VCaP (cell line): ENCODE measurements around the gene CTSV.
"Not testable (repeated sequence)": the region's sequence is repeated elsewhere in the genome, so short reads cannot be mapped to it uniquely, and the experiment has no call there.

ENCODE experiments used
- H3K27ac ChIP-seq: fragments of 450-650 bp; 2 replicates; pipeline ENCODE4 v1.5.1; 2017

CTSV gene

DNA sequence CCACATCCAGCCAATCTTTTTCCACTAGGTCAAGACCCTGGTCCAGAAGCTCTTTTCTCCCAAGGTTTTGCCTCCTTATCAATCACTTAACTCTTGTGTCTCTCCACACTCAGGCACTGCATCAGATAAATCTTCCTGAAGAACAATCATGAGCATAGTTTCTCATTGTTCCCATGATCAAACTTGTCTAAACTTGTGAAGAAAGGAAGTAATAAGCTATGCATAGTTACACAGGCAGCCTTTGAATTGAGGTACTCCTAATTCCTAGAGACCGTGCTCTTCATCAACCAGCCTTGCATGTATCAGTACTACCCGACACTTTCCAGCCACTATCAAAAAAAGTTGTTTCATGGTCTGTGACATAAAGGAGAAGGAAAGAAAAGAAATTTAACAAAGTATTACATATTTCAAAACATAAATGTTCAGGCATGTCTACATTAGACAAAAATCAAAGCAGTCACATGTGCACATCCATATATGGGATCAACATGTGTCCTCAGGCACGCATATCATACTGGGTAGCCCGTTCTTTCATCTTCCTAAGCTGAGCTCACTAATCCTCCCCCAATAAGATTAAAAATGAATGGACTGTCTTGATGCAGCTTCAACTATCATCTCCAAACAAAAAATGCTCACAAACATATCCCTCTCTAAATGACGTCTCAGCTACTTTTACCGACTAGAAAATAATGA is 41.8 kb downstream of the CTSV start:
- H3K27ac ChIP-seq, result not testable (repeated sequence)

DNA sequence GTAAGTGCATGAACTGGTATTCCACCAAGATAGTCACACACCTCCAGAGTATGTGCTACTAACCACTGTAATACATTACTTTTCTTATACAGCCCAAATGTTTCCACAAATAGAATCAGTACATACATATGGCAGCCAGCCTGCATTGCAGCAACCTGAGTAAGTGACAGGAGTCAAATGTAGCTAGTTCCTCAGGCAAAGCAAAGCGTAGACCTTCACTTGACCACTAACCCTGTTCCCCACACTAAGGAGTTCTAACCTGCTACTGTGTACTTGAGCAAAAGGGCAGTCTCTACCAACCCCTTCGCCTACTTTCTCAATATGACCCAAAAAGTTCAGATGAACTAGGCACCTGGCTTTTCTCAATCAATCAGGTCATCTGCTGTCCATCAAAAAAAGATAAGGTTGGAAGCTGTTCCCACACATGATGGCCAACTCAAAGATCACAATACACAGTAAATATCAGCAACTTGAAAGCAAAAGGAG is 44.4 kb downstream of the CTSV start:
- not testable (repeated sequence) for H3K27ac ChIP-seq

DNA sequence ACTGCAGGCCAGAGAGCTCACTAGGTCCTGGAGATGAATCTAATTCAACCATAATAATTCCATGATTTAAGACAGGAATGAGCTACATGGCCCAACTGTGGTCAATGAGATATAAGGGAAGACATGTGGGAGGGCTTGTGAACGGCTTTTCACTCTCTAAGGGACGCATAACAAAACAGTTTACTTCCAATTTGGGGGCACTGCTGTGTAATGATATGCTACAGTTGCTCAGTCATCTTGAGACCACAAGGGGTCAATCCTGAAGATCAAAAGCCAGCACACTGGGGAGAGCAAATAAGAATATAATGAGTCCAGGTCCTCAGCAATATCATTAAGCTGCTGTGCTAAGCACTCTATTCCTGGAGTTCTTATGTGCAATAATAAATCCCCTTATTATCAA is 46.6 kb downstream of the CTSV start:
- not testable (repeated sequence) for H3K27ac ChIP-seq

DNA sequence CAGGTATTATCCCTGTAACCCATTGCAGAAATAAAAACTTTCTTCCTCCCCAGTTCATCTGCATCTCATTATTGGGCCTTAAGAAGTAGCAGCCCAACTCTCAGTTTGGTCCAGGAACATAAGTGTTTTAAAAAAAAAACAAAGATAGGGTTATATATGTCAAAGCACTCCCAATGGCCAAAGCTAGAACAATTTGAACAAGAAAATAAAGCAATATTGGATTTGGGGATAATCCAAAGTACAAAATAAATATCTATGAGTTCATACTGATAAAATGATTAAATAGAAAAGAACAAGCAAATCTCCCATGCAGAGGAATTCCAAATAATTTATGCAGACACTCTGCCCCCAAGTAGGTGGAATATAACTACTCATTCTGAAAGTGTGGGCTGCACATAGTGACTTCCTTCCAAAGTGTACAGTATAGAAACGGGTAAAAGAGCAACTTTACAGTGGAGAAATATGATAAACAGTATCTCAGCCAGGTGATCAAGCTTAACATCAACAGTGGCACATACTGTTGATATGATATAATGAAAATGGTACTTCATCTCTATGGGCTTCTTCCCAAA is 49.1 kb downstream of the CTSV start:
- H3K27ac ChIP-seq, result peak overlapping the region; percentile 10; the same call in 1 of the 2 replicates

DNA sequence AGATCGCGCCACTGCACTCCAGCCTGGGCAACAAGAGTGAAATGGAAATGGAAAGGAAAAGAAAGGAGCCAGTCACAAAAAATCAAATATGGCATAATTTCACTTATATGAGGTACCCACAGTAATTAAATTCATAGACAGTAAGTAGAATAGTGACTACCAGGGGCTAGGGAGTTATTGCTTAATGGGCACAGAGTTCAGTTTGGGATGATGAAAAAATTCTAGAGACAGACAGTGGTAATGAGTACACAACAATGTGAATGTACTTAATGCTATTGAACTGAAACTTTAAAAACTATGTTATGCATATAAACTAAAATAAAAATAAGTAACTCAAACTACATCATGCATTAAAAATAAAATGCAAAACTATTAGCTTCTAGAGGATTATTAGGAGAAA is 54.1 kb downstream of the CTSV start:
- not testable (repeated sequence) for H3K27ac ChIP-seq

DNA sequence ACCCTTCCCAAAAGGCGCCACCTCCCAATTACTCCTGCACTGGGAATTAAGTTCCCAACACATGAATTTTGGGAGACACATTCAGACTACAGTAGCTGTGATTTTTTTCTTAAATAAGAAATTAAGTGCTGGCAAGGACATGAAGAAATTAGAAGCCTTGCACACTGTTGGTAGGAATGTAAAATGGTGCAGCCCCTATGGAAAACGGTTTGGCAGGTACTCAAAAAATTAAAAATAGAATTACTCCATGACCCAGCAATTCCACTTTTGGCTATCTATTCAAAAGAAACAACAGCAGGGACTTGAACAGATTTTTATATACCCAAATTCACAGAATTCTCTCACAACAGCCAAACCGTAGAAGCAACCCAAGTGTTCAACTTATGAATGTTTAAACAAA is 54.8 kb downstream of the CTSV start:
- H3K27ac ChIP-seq, result not testable (repeated sequence)

DNA sequence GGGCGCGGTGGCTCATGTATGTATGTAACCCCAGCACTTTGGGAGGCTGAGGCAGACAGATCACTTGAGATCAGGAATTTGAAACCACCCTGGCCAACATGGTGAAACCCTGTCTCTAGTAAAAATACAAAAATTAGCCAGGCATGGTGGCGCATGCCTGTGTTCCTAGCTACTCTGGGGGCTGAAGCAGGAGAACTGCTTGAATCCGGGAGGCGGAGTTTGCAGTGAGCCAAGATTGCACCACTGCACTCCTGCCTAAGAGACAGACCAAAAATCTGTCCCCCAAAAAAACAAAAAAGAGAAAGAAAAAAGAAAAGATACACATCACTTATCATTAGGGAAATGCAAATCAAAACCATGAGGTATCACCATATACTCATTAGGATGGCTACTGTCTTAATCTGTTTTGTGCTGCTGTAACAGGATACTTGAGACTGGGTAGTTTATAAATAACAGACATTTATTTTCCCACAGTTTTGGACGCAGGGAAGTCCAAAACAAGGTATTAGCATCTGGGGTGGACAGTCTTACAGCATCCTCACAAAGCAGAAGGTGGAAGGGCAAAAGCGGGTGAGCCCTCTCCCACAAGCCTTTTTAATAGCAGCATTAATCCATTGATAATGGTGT is 55.3 kb downstream of the CTSV start:
- not testable (repeated sequence) for H3K27ac ChIP-seq
